Left ventricle myocardium superior (tissue), 1 donor: ENCODE data around the gene RP9. TPM values are rescaled to one million over a fixed set of nuclear protein-coding genes. Genes with fewer than 3 reads are reported as not detected.

Experiments used
- total RNA-seq: library from RNA; stranded (reverse); fragmentation: NEBNext Ultra II Directional; extraction: Animal tissue kit (Norgen Biotek cat#: 25700); gene quantifications from one replicate; pipeline ENCODE4 v1.2.1, GENCODE V29; 2021
- donor health status: DM: no; HTN: yes; CAD: no; lungs with severe emphysema.

The RP9 gene
- total RNA-seq, 1 donor from 2014 or later, result 23.3 TPM

Other genes with a start within 250 kb of the RP9 start
- 25.5 TPM for gene KBTBD2, start 217.6 kb downstream of the RP9 start, total RNA-seq
- 143 TPM for gene FKBP9, start 152.0 kb downstream of the RP9 start, total RNA-seq
- 28.4 TPM for gene NT5C3A, start 46.6 kb downstream of the RP9 start, total RNA-seq
- gene BBS9, start 20.2 kb upstream of the RP9 start, total RNA-seq, result 9.6 TPM